C4-2B (cell line): ENCODE results near the gene ERMN.

Experiments used
- H3K27ac ChIP-seq: fragments of 450-650 bp; 2 replicates; pipeline ENCODE4 v1.5.1; 2017
- ZFX ChIP-seq: fragments of 450-650 bp; IDR thresholded peaks from 2 replicates; pipeline ENCODE4 v1.6.1; 2017
- TF ChIP-seq, protein P1 (sequence below): fragments of 450-650 bp; conservative IDR thresholded peaks from 2 replicates; pipeline ENCODE4 v1.5.1; 2017; ENCODE audit warnings: mild to moderate bottlenecking

ERMN gene

DNA sequence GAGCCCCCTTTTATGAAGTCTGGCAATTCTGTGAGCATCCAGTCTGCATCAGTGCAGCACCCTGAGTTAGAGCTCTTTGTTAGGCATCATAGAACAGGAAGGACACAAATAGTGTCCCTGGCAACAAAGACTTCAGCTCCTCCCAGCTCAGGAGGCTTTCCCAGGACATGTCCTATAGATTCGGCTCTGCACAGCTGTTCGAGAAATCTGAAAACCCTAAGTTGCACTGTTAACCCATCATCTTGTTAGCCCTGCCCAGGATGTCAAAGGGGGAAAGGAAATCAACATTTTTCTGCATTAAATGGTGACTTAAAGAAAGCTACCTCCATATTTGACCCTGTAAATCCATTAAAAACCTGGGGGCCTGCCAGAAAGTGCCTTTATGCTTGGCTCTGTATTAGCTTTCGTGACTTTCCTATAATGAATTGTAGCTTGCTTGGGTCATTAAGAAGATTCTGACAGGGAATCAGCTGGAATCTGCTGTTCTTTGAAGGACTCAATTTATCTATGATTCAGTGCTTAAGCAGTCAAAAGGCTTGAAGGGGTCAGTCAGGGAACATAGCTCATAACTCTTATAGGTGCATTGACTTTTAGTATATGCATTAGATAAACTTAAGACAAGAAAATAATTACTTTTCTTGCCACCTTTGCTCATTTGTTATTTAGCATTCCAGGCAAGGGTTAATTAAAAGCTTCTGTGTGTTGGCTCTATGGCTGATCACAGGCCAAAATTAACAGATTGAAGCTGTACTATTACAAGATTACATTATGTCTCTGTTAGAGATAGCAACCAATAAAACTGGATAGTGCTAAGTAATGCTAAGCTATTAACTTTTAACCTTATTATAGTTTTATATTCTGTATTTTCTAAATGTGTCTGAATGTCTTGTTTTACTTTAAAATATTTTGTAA is 20.6 kb downstream of the ERMN start:
- H3K27ac ChIP-seq = no peak overlapping the region
- no peak for TF ChIP-seq ZFX
- TF ChIP-seq, protein P1, sequence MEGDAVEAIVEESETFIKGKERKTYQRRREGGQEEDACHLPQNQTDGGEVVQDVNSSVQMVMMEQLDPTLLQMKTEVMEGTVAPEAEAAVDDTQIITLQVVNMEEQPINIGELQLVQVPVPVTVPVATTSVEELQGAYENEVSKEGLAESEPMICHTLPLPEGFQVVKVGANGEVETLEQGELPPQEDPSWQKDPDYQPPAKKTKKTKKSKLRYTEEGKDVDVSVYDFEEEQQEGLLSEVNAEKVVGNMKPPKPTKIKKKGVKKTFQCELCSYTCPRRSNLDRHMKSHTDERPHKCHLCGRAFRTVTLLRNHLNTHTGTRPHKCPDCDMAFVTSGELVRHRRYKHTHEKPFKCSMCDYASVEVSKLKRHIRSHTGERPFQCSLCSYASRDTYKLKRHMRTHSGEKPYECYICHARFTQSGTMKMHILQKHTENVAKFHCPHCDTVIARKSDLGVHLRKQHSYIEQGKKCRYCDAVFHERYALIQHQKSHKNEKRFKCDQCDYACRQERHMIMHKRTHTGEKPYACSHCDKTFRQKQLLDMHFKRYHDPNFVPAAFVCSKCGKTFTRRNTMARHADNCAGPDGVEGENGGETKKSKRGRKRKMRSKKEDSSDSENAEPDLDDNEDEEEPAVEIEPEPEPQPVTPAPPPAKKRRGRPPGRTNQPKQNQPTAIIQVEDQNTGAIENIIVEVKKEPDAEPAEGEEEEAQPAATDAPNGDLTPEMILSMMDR = no peak

DNA sequence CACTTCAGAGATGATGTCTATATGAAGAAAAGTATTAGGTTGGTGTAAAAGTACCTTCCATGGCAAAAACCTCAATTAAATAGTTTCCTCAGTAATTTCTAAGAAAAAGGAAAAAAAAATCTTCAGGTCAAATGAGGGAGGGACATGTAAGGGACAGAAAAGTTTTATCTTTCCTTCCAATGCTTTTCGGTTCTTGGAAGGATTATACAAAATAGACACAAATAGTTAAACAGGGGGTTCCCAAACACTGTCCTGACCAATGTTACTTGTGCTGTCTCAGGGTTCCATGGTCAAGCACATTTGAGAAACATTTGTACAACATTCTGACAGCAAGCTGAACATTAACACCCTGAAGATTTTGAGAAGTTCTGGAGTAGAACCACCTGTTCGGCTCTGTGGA is 22.0 kb downstream of the ERMN start:
- TF ChIP-seq ZFX = no peak
- TF ChIP-seq, protein P1 = no peak
- no peak overlapping the region for H3K27ac ChIP-seq

DNA sequence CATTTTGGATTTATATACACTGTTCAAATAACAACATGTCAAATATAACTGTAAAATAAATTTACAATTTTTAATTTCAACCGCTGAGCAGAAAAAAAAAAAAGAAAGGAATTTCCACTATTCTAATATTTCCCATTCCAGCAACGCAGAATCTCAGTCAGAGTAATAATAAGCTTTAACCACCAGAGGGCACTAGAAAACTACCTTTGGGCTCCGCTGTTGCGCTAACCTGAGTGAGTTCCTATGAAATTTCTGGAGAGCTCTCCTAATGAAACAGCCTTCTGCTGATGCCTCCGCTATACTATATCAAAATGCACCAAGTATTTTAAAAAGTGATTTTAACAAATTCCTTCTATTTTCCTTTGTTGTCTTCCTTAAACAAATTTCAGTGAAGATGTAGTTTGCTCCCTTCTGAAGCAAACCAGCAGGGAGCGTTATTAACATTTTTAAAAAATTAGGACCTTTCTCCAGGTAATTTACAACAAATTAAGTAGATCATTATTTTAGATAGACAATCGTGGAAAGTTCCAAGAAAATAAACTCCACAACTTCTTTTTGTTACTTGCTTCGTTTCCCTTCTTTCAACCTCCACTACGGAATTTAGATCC is 23.0 kb downstream of the ERMN start:
- TF ChIP-seq ZFX = no peak
- TF ChIP-seq, protein P1 = peak; percentile 89
- no peak overlapping the region for H3K27ac ChIP-seq

DNA sequence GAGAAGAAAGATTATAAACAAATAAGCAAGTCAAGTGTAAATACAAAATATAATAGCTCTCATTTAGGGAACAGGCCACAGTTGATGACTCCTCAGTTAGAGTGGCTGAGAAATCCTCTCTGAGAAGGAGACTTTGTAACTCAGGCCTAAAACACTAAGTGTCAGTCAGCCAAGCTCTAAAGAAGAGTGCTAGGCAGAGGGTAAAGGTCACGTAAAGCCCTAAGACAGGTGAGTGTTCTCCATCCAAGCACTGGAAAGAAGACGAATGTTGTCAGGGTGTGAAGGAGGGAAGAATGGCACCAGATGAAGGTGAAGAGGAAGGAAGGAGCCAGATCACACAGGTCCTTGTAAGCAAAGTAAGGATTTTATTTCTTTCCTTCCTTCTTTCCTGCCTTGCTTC is 24.3 kb downstream of the ERMN start:
- TF ChIP-seq, protein P1 = no peak
- no peak for TF ChIP-seq ZFX
- no peak overlapping the region for H3K27ac ChIP-seq

DNA sequence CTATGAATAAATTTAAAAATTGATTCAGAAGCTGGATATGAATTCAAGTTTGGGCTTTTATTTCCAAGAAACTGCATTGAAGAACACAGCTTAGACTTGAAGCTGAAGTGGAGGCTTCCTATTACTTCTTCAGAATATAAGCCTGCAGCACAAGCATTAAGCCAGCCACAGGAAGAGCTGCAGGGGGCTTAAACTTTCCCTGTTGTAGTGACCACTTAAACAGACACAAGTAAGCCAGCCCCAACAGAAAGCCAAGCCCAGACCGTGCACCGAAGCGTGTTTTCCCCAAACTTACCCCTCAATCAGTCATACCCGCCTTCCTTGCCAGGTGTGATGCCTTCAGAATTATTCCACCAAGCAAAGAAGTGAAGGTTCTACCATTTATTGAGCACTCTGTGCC is 28.7 kb downstream of the ERMN start:
- no peak for TF ChIP-seq ZFX
- TF ChIP-seq, protein P1 = no peak
- no peak overlapping the region for H3K27ac ChIP-seq

DNA sequence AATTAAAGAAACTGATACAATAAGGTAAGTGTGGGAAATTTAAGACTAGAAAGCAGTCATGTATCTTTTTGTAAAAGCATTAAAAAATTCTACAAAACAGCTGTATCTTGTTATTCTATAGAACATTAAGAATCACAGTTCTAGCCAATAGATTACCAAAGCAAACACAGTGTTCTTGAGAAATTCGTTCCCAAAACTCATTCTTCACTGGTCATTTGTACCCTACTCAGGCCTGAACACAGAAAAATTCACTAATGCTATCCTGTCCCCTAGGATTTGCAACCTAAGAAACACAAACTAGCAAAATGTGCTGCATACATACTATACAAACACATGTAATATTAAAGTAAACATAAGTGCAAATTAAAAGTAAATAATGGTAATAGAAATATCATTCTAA is 29.1 kb downstream of the ERMN start:
- H3K27ac ChIP-seq = no peak overlapping the region
- TF ChIP-seq, protein P1 = no peak
- no peak for TF ChIP-seq ZFX

DNA sequence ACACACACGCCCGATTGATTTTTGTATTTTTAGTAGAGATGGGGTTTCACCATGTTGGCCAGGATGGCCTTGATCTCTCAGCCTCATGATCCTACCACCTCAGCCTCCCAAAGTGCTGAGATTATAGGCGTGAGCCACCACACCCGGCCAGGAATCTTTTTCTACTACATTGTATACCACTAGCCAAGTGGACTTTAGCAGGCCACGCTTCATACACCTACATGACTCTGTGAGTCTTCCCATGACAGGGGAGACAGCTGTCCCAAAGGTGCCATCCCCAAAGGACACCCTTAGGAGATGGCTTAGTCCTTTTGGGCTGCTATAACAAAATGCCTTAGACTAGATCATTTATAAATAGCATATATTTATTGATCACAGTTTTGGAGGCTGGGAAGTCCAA is 32.8 kb downstream of the ERMN start:
- H3K27ac ChIP-seq = no peak overlapping the region
- no peak for TF ChIP-seq ZFX
